GM21423 (cell line): ENCODE results near the gene TDRD6.

Experiments
- ATAC-seq: cut with Tn5 transposase; IDR thresholded peaks from one replicate; pipeline ENCODE4 v1.9.1; 2021; ENCODE audit warnings: mild to moderate bottlenecking, moderate library complexity; ENCODE audit not compliant: unreplicated experiment

TDRD6 gene

GRCh38 chr6:46688117-46688965 is 656 bp downstream of the TDRD6 start:
- ATAC-seq, result no peak

- ATAC-seq, result no peak
Measured at GRCh38 chr6:46688966-46689335, 1.3 kb downstream of the TDRD6 start.

DNA sequence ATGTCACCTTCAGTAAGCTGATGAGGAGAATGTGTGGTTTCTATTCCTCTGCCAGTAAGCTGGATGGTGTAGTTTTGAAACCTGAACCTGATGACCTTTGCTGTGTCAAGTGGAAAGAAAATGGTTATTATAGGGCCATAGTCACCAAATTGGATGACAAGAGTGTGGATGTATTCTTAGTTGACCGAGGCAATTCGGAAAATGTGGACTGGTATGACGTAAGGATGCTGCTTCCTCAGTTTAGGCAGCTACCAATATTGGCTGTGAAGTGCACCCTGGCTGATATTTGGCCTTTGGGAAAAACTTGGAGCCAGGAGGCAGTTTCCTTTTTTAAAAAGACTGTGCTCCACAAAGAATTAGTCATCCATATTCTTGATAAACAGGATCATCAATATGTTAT is 2.0 kb downstream of the TDRD6 start:
- ATAC-seq, result no peak

GRCh38 chr6:46690141-46690755 is 2.6 kb downstream of the TDRD6 start:
- no peak for ATAC-seq

- no peak for ATAC-seq
Measured at GRCh38 chr6:46690911-46691451, 3.3 kb downstream of the TDRD6 start.

- no peak for ATAC-seq
Measured at GRCh38 chr6:46699970-46700369, 12.3 kb downstream of the TDRD6 start.

DNA sequence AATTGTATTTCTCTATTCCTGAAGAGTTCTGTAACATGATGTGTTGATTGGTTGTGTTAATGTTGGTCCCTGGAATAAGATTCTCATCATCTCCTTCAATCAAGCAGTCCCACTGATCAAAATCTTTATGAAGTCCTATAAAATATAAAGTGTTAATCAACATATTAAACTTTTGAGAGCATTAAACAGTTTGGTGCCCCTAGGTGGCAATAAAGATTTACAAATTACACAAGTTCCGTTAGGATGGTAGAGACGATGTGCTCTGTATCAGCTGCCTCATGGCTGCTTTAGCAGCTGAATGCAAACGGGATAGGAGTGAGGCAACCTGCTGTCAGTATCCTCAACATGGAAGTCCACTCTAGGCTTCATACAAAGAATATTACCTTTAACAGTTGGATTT is 16.9 kb downstream of the TDRD6 start:
- no peak for ATAC-seq

GRCh38 chr6:46706464-46706863 is 18.8 kb downstream of the TDRD6 start:
- ATAC-seq, result no peak

DNA sequence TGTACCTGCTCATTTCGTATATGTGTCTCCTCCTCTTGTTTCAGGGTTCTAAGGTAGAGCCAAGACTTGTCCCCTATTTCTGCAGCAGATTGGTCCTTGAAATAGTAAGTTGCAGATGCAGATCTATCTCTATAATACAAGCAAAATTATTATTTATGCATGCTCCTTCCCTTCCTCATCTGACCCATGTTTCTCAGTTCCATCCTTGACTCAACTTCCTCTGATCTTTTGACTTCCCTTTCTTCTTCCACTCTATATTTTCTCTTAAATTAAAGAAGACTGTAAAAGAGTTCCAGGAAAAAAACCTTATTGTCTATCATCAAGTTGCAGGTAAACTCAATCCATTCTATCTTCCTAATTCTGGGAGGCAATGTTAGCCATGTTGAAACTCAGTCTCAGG is 23.8 kb downstream of the TDRD6 start:
- no peak for ATAC-seq

- ATAC-seq, result no peak
Measured at GRCh38 chr6:46715141-46715540, 27.5 kb downstream of the TDRD6 start.

DNA sequence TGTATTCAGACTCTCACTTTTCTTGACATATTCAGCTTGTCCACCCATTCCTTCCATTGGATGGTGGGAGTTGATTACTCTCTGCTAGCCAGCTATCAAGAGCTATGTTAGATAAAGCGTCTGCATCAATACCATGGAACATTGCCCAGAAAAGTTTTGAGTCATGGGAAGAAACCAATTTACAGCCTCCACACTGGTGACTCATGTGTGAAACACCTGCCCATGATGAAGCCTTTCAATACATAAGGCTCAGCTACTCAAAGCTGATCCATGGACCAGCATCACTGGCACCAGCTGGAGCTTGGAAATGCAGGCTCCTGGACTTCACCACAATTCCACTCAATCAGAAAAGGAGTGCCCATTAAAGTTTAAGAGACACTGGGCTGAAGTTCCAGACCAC is 31.4 kb downstream of the TDRD6 start:
- ATAC-seq, result no peak

GRCh38 chr6:46720401-46720800 is 32.7 kb downstream of the TDRD6 start:
- no peak for ATAC-seq

GRCh38 chr6:46729787-46730326 is 42.2 kb downstream of the TDRD6 start:
- no peak for ATAC-seq

- no peak for ATAC-seq
Measured at GRCh38 chr6:46730921-46731461, 43.3 kb downstream of the TDRD6 start.

DNA sequence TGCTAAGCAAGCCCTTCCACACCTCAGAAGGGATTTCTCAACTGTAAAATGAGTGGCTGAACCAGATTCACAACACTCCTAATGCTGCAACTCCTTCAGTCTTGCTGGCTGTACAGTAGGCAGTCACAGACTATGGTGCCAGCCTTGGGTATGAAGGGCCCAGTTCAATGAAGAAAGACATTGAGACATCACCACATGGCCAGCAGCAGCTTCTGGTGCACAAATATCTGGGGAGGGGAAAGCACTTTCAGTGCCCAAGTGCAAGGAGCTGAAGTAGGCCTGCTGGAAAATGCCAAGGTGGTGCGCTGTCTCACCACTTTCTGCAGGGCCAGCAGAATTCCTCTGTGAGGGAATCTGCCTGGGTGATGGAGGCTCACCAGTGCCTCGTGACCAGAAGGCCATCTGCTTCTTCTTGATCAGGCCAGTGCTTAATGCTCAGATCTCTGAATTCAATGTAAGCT is 45.7 kb downstream of the TDRD6 start:
- no peak for ATAC-seq

- no peak for ATAC-seq
Measured at GRCh38 chr6:46734867-46735719, 47.4 kb downstream of the TDRD6 start, which contains the start of gene PLA2G7. Gene PLA2G7, minus strand, starts transcription at chr6:46735375. Its CDS starts 12,484 bp downstream, at chr6:46722891.

DNA sequence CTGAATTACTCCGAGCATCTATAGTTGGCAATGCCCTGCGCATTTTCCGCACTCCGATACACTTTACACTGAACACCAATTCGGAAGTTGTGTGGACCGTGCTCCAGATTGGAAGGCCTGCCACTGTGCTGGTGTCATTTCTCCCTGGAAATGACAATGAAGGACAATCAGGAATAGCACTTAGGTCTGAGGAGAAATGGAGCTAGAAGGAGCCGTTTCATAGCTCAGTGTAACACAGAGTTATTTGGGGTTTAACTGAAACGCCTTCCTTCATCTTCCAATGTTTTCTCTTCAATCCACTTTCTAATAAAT is 48.0 kb downstream of the TDRD6 start:
- no peak for ATAC-seq

- no peak for ATAC-seq
Measured at GRCh38 chr6:46736906-46737305, 49.2 kb downstream of the TDRD6 start.

GRCh38 chr6:46741482-46741881 is 53.8 kb downstream of the TDRD6 start:
- ATAC-seq, result no peak

DNA sequence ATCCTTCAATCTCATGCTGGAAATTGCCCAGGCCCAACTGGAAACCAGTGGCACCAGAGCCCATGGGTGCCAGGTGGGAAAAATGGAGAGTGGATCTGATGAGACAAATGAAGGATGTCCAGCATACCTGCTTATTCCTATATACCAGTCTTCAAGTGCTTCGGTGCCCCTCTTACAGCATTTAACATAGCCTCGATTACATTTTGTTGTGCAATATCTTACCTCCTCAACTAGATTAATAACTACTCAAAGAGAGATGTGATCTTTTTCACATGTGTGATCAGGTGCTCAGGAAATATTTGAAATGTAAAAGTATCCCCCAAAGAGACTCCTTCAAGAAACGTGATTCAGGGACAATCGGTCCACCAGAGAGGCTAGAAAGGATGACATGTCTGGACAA is 54.2 kb downstream of the TDRD6 start:
- ATAC-seq, result no peak
